Spleen (tissue), 7 donors: Measurements from ENCODE around the gene NRBF2.

Experiments used
- POLR2A ChIP-seq, 3 donors: fragments of 450-650 bp; IDR thresholded peaks; one replicate each; pipeline ENCODE4 v1.5.1; 2017; ENCODE audit warnings: antibody characterized with exemption in 3 of 3, mild to moderate bottlenecking in 1 of 3
- POLR2AphosphoS5 ChIP-seq, 3 donors: sonication (generic); formaldehyde crosslinking; IDR thresholded peaks; one replicate each; pipeline ENCODE4 v1.5.1; 2017; ENCODE audit warnings: antibody characterized with exemption in 3 of 3
- TF ChIP-seq, protein P1 (sequence below), 11 experiments: fragments of 200-600 bp in 7 of 11; fragments of 450-650 bp in 4 of 11; sonication (generic) in 4 of 11; IDR thresholded peaks in 8 of 11; conservative IDR thresholded peaks in 3 of 11; 1 replicate in 7 of 11; 2 replicates in 4 of 11; pipeline versions ENCODE4 v1.4.0 to v1.8.0; 2016 to 2021; ENCODE audit warnings: antibody characterized with exemption in 11 of 11, inconsistent platforms in 4 of 11, mild to moderate bottlenecking in 1 of 11
- donor health status: DM: no; HTN: no; CAD: no; lungs with moderate emphysema.
- donor health status: DM: no; HTN: no; CAD: no.
- donor health status: DM: no; HTN: no; CAD: no.

DNA sequence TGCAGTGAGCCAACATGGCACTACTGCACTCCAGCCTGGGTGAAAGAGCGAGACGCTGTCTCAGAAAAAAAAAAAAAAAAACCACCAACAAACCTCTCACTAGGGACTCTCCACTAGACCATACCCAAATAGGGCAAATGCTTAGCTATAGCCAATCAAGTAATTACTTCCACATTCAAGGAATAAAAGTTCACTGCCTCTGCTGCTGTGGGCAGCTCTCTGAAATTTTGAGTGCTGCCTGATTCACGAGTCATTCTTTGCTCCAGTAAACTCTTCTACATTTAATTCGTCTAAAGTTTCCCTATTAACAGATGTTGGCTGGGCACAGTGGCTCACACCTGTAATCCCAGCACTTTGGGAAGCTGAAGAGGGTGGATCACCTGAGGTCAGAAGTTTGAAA is 4.7 kb upstream of the NRBF2 start:
- TF ChIP-seq POLR2AphosphoS5 (IDR thresholded peaks at IDR 0.05) (no peak), POLR2A (IDR thresholded peaks at IDR 0.05) (no peak)
- TF ChIP-seq, protein P1, sequence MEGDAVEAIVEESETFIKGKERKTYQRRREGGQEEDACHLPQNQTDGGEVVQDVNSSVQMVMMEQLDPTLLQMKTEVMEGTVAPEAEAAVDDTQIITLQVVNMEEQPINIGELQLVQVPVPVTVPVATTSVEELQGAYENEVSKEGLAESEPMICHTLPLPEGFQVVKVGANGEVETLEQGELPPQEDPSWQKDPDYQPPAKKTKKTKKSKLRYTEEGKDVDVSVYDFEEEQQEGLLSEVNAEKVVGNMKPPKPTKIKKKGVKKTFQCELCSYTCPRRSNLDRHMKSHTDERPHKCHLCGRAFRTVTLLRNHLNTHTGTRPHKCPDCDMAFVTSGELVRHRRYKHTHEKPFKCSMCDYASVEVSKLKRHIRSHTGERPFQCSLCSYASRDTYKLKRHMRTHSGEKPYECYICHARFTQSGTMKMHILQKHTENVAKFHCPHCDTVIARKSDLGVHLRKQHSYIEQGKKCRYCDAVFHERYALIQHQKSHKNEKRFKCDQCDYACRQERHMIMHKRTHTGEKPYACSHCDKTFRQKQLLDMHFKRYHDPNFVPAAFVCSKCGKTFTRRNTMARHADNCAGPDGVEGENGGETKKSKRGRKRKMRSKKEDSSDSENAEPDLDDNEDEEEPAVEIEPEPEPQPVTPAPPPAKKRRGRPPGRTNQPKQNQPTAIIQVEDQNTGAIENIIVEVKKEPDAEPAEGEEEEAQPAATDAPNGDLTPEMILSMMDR (IDR thresholded peaks at IDR 0.05 in 8 of 11, conservative IDR thresholded peaks at IDR 0.05 in 3 of 11) = no peak
